ENCODE results near the gene ZNF845.
"Not testable (repeated sequence)": the region's sequence is repeated elsewhere in the genome, so short reads cannot be mapped to it uniquely, and the experiment has no call there.

Gene ZNF845

GRCh38 chr19:53311044-53311443 is 22.5 kb upstream of the ZNF845 start:
- no peak for DNase-seq (ENCODE audit: extremely low read depth, low read depth)
- TF ChIP-seq CTCF (IDR thresholded peaks at IDR 0.05; ENCODE audit: low read depth, low read length, missing control alignments), result no peak
- H3K4me3 ChIP-seq (replicated peaks; ENCODE audit: low read depth, low read length), result no peak overlapping the region

DNA sequence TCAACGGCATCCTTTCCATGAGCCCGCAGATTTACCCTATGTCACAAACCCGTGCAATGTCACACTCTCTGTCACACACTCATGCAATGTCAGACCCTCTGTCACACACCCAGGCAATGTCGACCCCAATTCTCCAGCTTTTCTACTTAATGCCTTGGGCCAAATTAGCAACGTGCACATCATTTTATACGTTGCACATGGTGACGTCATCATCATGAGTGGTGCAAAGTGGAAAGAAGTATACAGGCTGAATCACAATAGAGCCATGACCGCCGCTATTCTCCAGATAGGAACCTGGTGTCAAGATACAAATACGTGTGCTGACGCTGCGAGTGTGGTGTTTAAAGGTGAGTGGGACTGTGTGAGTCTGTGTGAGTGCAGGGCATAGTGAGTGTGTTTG is 21.7 kb upstream of the ZNF845 start:
- no peak for DNase-seq (ENCODE audit: extremely low read depth, low read depth)
- H3K4me3 ChIP-seq (replicated peaks; ENCODE audit: low read depth, low read length), result no peak overlapping the region
- TF ChIP-seq CTCF (IDR thresholded peaks at IDR 0.05; ENCODE audit: low read depth, low read length, missing control alignments), result no peak

DNA sequence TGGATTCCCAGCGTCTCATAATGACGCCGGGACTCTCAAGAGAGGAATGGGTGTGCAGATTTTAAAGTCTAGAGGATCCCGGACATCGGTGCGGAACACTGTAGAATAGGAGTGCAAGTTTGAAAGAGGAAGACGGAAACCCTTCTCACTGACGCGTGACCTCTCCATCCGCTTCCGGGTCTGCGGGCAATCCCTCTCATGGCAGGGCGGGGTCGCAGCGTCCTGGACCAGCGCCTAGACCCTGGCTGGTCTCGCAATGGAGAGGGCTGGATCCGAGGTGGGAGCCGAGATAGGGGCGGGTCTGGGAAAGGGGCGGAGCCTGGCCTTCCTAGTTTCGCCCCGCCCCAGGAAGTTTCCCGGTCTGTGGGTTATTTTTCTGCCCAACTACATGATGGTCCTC is 4.6 kb upstream of the ZNF845 start:
- TF ChIP-seq CTCF (IDR thresholded peaks at IDR 0.05; ENCODE audit: low read depth, low read length, missing control alignments), result no peak
- no peak overlapping the region for H3K4me3 ChIP-seq (replicated peaks; ENCODE audit: low read depth, low read length)
- no peak for DNase-seq (ENCODE audit: extremely low read depth, low read depth)

DNA sequence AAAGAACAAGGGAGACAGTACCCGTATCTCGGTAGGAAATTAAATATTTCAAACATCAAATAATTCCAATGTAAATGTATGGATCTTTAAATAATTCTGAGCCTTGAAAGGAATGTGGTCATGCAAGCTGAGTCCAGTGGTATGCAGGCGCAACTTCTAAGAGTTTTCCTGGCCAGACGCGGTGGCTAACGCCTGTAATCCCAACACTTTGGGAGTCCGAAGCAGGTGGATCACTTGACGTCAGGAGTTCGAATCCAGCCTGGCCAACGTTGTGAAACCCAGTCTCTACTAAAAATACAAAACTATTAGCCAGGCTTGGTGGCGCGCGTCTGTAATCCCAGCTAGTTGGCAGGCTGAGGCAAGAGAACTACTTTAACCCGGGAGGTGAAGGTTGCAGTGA is 1.1 kb upstream of the ZNF845 start:
- TF ChIP-seq CTCF (IDR thresholded peaks at IDR 0.05; ENCODE audit: low read depth, low read length, missing control alignments), result no peak
- H3K4me3 ChIP-seq (replicated peaks; ENCODE audit: low read depth, low read length), result no peak overlapping the region
- no peak for DNase-seq (ENCODE audit: extremely low read depth, low read depth)

DNA sequence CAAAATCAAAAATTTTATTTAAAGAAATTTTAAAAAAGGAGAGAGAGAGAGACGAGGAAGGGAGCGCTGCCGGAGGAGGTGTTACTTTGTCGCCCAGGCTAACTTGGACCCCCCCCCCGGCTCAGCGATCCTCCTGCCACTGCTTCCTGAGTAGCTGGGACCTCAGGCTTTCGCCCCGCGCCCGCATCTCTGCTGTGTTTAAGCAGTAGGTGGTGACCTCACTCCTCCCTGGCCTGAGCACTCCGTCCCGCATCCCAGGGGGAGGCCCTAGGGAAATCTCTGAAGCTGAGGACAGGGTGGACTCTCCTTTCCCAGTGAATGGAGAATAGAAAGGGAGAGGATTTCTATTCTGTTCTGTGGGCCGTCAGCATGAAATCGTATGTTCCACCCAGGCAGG is 485 bp upstream of the ZNF845 start:
- peak overlapping the region; percentile 88 for H3K4me3 ChIP-seq (replicated peaks; ENCODE audit: low read depth, low read length)
- DNase-seq (ENCODE audit: extremely low read depth, low read depth), result no peak
- TF ChIP-seq CTCF (IDR thresholded peaks at IDR 0.05; ENCODE audit: low read depth, low read length, missing control alignments), result no peak

DNA sequence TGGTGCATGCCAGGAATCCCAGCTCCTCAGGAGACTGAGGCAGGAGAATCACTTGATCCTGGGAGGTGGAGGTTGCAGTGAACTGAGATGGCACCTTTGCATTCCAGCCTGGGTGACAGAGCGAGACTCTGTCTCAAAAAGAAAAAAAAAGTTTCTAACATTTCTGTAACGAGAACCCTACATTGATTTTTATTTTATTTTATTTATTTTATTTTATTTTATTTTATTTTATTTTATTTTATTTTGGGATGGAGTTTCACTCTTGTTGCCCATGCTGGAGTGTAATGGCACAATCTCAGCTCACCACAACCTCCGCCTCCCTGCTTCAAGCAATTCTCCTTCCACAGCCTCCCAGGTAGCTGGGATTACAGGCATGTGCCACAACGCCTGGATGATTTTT is 10.9 kb downstream of the ZNF845 start:
- not testable (repeated sequence) for H3K4me3 ChIP-seq (replicated peaks; ENCODE audit: low read depth, low read length); DNase-seq (ENCODE audit: extremely low read depth, low read depth)

- DNase-seq (ENCODE audit: extremely low read depth, low read depth), result no peak
- no peak overlapping the region for H3K4me3 ChIP-seq (replicated peaks; ENCODE audit: low read depth, low read length)
- no peak for TF ChIP-seq CTCF (IDR thresholded peaks at IDR 0.05; ENCODE audit: low read depth, low read length, missing control alignments)
These were observed 22.2 kb downstream of the ZNF845 start for GRCh38 chr19:53355739-53356138.
